Activated T-helper 2 cell treated with anti-CD3 and anti-CD28 coated beads, Interferon-gamma antibody, Interleukin-2, Interleukin-4, amounts not matched to agents 10 μg/mL and 5 μg/mL and 100 μg/mL, durations not matched to agents 14 hours and 24 hours and 36 hours (primary cell): ENCODE results near the gene MSANTD2. TPM values are rescaled to one million over a fixed set of nuclear protein-coding genes. Genes with fewer than 3 reads are reported as not detected.

Source experiments
- DNase-seq: peaks from one replicate; pipeline ENCODE4 v3.0.0; 2021; ENCODE audit warnings: low spot score
- H3K27ac Mint-ChIP-seq: one replicate; pipeline ENCODE4 v1.8.0; 2021; ENCODE audit warnings: mixed read lengths
- H3K27me3 Mint-ChIP-seq: one replicate; pipeline ENCODE4 v1.8.0; 2021; ENCODE audit warnings: low read depth, mixed read lengths
- H3K36me3 Mint-ChIP-seq: one replicate; pipeline ENCODE4 v1.8.0; 2021; ENCODE audit warnings: low read depth, mixed read lengths
- H3K4me1 Mint-ChIP-seq: one replicate; pipeline ENCODE4 v1.8.0; 2021; ENCODE audit warnings: low read depth, mixed read lengths
- H3K4me3 Mint-ChIP-seq: one replicate; pipeline ENCODE4 v1.8.0; 2021; ENCODE audit warnings: low read depth, mild to moderate bottlenecking, moderate library complexity, mixed read lengths
- H3K9me3 Mint-ChIP-seq: one replicate; pipeline ENCODE4 v1.8.0; 2021; ENCODE audit warnings: mixed read lengths
- intact Hi-C: fragments of 100-400 bp; cut with micrococcal nuclease; formaldehyde crosslinking; loops from one replicate; pipeline ENCODE4 v1.15.1; 2023
- total RNA-seq: library from RNA; stranded (reverse); gene quantifications from 2 replicates; pipeline ENCODE4 v1.2.3, GENCODE V29; 2022

MSANTD2 gene
- total RNA-seq, 1 donor from 2014 or later: 10.5 TPM

GRCh38 chr11:124811399-124812125 is 11.4 kb upstream of the MSANTD2 start:
- no peak overlapping the region for H3K27ac Mint-ChIP-seq
- peaks cover 39% of the 10 kb centered on the region for H3K27me3 Mint-ChIP-seq
- no peak overlapping the region for H3K4me3 Mint-ChIP-seq
- no peaks in the 10 kb centered on the region for H3K36me3 Mint-ChIP-seq
- intact Hi-C loops: no loop called here
- no peak for DNase-seq
- no peaks in the 10 kb centered on the region for H3K9me3 Mint-ChIP-seq
- H3K4me1 Mint-ChIP-seq: peaks cover 2% of the 10 kb centered on the region

GRCh38 chr11:124807660-124808270 is 7.6 kb upstream of the MSANTD2 start:
- Mint-ChIP-seq H3K9me3 (no peaks in the 10 kb centered on the region), H3K4me3 (no peak overlapping the region), H3K36me3 (no peaks in the 10 kb centered on the region), H3K27ac (no peak overlapping the region), H3K27me3 (peaks cover 27% of the 10 kb centered on the region), H3K4me1 (no peaks in the 10 kb centered on the region)
- intact Hi-C loops: no loop called here
- DNase-seq: no peak

GRCh38 chr11:124807201-124807600 is 7.0 kb upstream of the MSANTD2 start:
- DNase-seq: no peak
- Mint-ChIP-seq H3K9me3 (no peaks in the 10 kb centered on the region), H3K4me1 (no peaks in the 10 kb centered on the region), H3K27me3 (peaks cover 24% of the 10 kb centered on the region), H3K4me3 (no peak overlapping the region), H3K27ac (no peak overlapping the region), H3K36me3 (no peaks in the 10 kb centered on the region)
- intact Hi-C loops: no loop called here

- H3K36me3 Mint-ChIP-seq: no peaks in the 10 kb centered on the region
- H3K4me3 Mint-ChIP-seq: no peak overlapping the region
- H3K9me3 Mint-ChIP-seq: no peaks in the 10 kb centered on the region
- peaks cover 9% of the 10 kb centered on the region for H3K4me1 Mint-ChIP-seq
- intact Hi-C loops: loop anchor here (5.0 kb wide), 1 partner anchor 183 kb away; the partner anchor contains the start of gene TBRG1
- no peak overlapping the region for H3K27ac Mint-ChIP-seq
- H3K27me3 Mint-ChIP-seq: peaks cover 22% of the 10 kb centered on the region
- no peak for DNase-seq
Measured at GRCh38 chr11:124804884-124805283, 4.7 kb upstream of the MSANTD2 start.

- no peak for DNase-seq
- intact Hi-C loops: loop anchor here (2.0 to 5.0 kb wide), 2 partner anchors 39 to 179 kb away; partner anchors contain the start of genes ESAM and TBRG1
- no peak overlapping the region for H3K27ac Mint-ChIP-seq
Measured at GRCh38 chr11:124801636-124802312, 1.6 kb upstream of the MSANTD2 start.

GRCh38 chr11:124801014-124801413 is 808 bp upstream of the MSANTD2 start:
- H3K9me3 Mint-ChIP-seq: no peaks in the 10 kb centered on the region
- peak overlapping the region; percentile 76 for H3K27ac Mint-ChIP-seq
- intact Hi-C loops: loop anchor here (2.0 to 5.0 kb wide), 2 partner anchors 38 to 179 kb away; partner anchors contain the start of genes ESAM and TBRG1
- peaks cover 27% of the 10 kb centered on the region for H3K4me1 Mint-ChIP-seq
- peaks cover 11% of the 10 kb centered on the region for H3K27me3 Mint-ChIP-seq
- peak overlapping the region; percentile 79 for H3K4me3 Mint-ChIP-seq
- DNase-seq: no peak
- peaks cover 8% of the 10 kb centered on the region for H3K36me3 Mint-ChIP-seq

More at GRCh38 chr11:124801636-124802312, 1.6 kb upstream of the MSANTD2 start:
- Mint-ChIP-seq H3K4me3 (peak overlapping the region; percentile 21), H3K27me3 (peaks cover 11% of the 10 kb centered on the region), H3K36me3 (peaks cover 8% of the 10 kb centered on the region), H3K4me1 (peaks cover 23% of the 10 kb centered on the region), H3K9me3 (no peaks in the 10 kb centered on the region)

- peaks cover 8% of the 10 kb centered on the region for H3K27me3 Mint-ChIP-seq
- intact Hi-C loops: loop anchor here (1.0 to 5.0 kb wide), 6 partner anchors 37 to 177 kb away; partner anchors contain the start of genes ESAM, SIAE, SPA17 and TBRG1
- peak overlapping the region; percentile 80 for H3K27ac Mint-ChIP-seq
- H3K36me3 Mint-ChIP-seq: peaks cover 8% of the 10 kb centered on the region
- no peaks in the 10 kb centered on the region for H3K9me3 Mint-ChIP-seq
- peaks cover 29% of the 10 kb centered on the region for H3K4me1 Mint-ChIP-seq
- H3K4me3 Mint-ChIP-seq: peak overlapping the region; percentile 92
- peak; percentile 38 for DNase-seq
Measured at GRCh38 chr11:124799348-124800225, 619 bp downstream of the MSANTD2 start.

- Mint-ChIP-seq H3K4me3 (peak overlapping the region; percentile 92), H3K4me1 (peaks cover 29% of the 10 kb centered on the region), H3K27ac (peak overlapping the region; percentile 80), H3K27me3 (peaks cover 8% of the 10 kb centered on the region), H3K9me3 (no peaks in the 10 kb centered on the region), H3K36me3 (peaks cover 8% of the 10 kb centered on the region)
- DNase-seq: no peak
- intact Hi-C loops: loop anchor here (2.0 kb wide), 1 partner anchor 52 kb away; no protein-coding TSS in a partner anchor
Measured at GRCh38 chr11:124798991-124799347, 1.2 kb downstream of the MSANTD2 start.

GRCh38 chr11:124796312-124796711 is 3.9 kb downstream of the MSANTD2 start:
- peaks cover 43% of the 10 kb centered on the region for H3K4me1 Mint-ChIP-seq
- intact Hi-C loops: no loop called here
- no peaks in the 10 kb centered on the region for H3K9me3 Mint-ChIP-seq
- no peak overlapping the region for H3K27ac Mint-ChIP-seq
- no peaks in the 10 kb centered on the region for H3K27me3 Mint-ChIP-seq
- H3K4me3 Mint-ChIP-seq: no peak overlapping the region
- H3K36me3 Mint-ChIP-seq: peaks cover 8% of the 10 kb centered on the region
- no peak for DNase-seq

- intact Hi-C loops: loop anchor here (2.0 kb wide), 1 partner anchor 31 kb away; the partner anchor contains the start of gene ESAM
- DNase-seq: no peak
- Mint-ChIP-seq H3K9me3 (no peaks in the 10 kb centered on the region), H3K27me3 (no peaks in the 10 kb centered on the region), H3K27ac (no peak overlapping the region), H3K4me3 (no peak overlapping the region), H3K4me1 (peaks cover 40% of the 10 kb centered on the region), H3K36me3 (peaks cover 5% of the 10 kb centered on the region)
Measured at GRCh38 chr11:124793466-124794278, 6.5 kb downstream of the MSANTD2 start.

GRCh38 chr11:124791626-124792341 is 8.4 kb downstream of the MSANTD2 start:
- Mint-ChIP-seq H3K4me1 (peaks cover 32% of the 10 kb centered on the region), H3K27me3 (no peaks in the 10 kb centered on the region), H3K27ac (no peak overlapping the region), H3K4me3 (no peak overlapping the region), H3K9me3 (no peaks in the 10 kb centered on the region), H3K36me3 (no peaks in the 10 kb centered on the region)
- intact Hi-C loops: loop anchor here (2.0 kb wide), 1 partner anchor 29 kb away; the partner anchor contains the start of gene ESAM
- DNase-seq: no peak
